ENCODE results near the gene ARHGEF16.

The ARHGEF16 gene

DNA sequence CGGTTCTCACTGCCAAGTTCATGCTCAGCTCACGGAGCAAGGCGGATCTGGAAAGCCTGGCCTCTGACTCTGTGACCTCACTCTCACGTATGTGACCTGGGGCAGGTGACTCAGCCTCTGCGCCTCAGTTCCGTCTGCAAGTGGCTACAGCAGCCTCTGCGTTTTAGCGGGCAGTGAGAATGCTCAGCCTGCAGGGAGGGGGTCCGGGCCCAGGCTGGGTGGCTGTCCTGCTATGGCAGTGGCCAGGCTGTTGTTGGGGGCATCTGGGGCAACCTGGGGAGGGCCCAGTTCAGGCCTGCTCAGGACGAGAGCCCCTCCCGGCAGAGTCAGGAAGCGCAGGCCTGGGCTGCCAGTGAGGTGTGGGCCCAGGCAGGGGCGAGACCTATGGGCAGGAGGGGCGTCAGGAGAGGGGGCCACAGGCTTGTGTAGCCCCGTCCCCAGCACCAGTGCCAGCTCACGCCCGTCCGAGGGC, 27.9 kb downstream of the ARHGEF16 start:
- no peak for DNase-seq (ENCODE audit: low read depth)

DNA sequence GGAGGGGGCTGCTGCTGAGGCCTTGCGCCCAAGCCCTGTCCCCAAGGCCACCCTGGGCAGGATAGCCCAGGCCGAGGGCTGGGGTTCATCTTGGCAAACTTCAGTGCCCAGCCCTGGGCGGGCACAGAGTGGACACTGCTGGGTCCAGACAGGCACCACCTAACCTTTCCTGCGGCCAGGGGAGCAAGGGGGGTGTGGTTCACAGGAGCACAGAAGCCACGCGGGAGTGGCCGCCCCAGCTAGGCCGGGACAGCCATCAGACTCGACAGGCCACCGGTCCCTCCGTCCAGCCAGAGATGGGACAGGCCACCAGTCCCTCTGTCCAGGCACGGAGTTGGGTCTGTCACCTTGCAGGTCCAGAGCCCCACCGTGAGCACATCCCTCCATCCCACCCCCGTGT, 28.9 kb downstream of the ARHGEF16 start:
- no peak for DNase-seq (ENCODE audit: low read depth)

DNA sequence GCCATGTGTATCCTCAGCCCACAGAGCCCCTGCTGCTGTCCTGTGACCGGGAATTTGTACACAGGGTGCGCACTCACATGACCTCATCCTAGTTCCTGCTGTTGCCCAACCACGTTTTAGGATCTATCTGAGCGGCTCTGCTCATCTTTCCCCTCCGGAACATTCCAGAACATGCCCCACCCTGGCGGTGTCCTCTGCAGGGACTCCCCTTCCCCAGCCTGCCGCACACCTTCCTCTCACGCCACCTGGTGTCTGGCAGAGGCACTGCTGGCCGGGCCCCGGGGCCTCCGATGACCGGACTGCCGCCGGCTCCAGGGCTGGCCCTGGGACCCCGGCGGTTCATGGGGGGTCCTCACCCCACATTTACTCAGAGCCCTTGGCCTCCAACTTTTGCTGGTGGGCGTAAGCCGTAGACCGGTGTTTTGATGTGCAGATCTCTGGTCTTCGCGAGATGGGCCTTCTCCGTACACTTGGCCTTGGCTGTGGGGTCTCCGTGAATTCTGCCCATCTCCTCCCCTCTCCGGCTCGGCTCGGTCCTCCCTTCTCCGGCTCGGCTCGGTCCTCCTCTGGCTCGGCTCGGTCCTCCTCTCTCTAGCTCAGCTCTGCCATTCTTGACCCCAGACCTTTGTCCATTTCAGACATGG, 29.5 kb downstream of the ARHGEF16 start:
- no peak for DNase-seq (ENCODE audit: low read depth)

DNA sequence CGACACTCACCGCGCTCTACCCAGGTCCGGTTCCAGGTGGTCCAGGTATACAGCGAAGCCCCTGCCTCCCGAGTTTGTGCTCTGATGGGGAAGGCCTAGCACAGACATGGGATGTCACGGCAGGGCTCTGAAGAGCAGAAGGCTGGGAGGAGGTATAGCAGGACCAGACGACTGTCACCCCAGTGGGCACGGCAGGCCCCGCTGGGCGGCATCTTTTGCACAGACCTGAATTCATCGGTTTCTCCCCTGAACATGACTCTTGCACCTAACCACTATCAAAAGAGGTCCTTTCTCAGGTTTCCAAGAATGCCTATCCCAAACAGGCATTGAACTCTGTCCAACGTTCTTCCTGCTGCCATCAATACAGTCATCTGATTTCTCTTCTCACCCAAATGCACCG, 30.6 kb downstream of the ARHGEF16 start:
- no peak for DNase-seq (ENCODE audit: low read depth)

DNA sequence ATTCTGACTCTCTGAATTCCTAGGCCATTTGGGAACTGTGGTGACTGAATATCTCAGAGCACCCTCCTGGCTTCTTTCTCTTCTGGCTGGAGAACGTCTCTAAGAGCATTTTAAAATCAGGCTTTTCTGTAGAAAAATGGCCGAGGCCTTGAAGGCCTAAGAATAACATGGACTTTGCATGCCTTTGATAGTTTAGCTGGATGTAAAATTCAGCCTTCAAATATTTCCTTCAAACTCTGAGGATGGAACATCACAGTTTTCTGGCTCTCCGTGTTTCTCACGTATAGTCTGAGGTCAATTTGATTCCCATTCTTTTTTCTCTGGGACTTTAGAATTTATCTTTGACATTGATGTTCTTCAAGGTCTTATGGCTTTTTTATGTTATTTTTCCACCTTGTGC, 34.0 kb downstream of the ARHGEF16 start:
- no peak for DNase-seq (ENCODE audit: low read depth)

DNA sequence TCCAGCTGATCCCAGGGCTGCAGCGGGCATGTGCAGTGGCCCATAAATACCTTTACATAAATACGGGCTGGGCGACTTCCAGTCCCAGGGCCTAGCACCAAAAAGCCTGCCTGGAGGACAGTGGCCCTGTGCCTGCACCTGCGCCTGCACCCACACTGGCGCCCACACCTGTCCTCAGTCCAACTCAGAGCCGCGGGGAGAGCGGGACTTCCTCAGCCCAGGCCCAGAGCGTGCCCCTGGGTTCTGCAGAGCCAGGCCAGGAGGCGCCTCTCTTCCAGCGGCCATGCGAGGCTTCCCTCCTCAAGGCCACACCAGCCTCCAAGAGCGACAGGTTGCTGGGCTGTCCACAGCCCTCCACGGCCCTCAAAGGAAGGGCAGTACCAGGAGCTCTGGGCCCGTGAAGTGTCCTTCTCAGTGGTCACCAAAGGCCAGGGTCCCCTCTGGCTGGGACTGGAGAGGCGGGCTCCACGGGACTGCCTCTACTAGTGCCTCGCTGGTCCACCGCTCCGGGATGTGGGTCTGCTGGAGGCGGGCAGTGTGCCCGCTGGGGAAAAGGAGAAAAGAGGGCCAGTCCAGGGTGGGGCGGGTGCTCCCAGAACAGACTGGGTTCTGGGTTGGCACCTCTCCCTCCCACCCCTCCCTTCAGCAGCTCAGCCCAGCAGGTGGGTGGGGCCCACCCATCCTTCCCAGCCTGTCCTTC, 35.7 kb downstream of the ARHGEF16 start:
- DNase-seq (ENCODE audit: low read depth) = no peak

DNA sequence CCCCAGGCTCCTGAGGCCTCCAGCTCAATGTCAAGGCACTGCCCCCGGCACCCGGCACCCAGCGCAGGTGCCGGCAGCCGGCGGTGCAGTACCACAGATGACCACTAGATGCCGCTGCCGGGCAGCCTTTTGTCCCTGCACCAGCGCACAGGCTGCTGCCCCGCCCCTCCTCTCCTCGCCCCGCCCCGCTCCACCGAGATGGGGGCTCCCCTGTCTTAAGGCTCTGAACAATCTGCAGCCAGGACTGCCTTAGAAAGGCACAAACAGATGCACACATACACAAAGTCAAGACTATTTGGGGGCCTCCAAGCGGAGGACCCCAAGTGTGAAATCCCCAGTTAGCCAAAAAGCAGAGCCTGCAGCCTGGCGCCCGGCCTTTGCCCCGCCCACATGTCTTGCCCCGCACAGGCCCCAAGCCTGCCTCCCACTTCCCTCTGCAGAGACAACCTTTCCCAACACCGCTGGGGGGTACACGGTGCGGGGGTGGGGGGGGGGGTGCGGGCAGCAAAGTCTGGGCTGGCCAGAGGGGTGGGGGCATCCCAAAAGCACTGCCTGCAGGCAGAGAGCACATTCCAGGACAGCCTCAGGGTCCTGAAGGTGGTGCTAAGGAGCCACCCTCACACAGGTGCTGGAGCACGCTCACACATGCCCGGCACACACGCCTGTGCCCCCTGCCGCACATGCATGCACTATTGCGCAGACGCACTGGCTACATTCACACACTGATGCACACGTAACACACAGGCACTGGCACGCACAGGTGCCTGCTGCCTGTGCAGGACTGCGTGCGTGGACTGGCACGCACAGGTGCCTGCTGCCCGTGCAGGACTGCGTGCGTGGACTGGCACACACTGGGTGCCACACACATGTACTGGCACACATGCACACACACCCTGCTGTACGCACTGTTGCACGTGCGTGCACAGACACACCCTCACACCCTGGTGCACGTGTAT, 37.1 kb downstream of the ARHGEF16 start:
- DNase-seq (ENCODE audit: low read depth) = no peak

DNA sequence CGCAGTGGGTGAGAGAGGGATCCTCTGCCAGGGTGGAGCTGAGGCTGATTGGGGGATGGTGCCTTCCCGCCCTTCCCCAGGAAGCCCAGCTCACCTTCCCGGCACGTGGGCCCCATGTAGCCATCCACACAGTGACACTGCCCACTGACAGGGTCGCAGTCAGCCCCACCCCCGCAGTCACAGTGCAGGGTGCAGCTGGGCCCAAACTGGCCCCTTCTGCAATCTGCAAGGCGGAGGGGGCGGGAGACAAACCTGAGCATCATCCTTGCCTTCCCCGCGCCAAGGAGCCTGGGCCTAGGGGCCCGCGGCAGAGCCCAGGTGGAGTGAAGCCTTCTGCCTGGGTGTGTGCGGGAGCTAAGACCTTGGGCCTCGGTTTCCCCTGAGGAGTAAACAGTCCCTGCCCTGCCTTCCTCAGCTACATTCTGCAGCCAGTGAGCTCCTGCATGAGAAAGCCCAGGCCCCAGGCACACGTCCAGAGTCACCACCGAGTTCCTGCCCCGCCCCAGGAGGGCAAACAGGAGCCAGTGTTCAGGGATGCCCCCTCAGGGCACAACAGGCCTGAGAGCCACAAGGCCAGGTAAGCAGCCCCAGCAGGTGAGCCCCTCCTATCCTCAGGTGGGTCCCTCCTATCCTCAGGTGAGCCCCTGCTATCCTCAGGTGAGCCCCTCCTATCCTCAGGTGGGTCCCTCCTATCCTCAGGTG, 38.2 kb downstream of the ARHGEF16 start:
- no peak for DNase-seq (ENCODE audit: low read depth)

DNA sequence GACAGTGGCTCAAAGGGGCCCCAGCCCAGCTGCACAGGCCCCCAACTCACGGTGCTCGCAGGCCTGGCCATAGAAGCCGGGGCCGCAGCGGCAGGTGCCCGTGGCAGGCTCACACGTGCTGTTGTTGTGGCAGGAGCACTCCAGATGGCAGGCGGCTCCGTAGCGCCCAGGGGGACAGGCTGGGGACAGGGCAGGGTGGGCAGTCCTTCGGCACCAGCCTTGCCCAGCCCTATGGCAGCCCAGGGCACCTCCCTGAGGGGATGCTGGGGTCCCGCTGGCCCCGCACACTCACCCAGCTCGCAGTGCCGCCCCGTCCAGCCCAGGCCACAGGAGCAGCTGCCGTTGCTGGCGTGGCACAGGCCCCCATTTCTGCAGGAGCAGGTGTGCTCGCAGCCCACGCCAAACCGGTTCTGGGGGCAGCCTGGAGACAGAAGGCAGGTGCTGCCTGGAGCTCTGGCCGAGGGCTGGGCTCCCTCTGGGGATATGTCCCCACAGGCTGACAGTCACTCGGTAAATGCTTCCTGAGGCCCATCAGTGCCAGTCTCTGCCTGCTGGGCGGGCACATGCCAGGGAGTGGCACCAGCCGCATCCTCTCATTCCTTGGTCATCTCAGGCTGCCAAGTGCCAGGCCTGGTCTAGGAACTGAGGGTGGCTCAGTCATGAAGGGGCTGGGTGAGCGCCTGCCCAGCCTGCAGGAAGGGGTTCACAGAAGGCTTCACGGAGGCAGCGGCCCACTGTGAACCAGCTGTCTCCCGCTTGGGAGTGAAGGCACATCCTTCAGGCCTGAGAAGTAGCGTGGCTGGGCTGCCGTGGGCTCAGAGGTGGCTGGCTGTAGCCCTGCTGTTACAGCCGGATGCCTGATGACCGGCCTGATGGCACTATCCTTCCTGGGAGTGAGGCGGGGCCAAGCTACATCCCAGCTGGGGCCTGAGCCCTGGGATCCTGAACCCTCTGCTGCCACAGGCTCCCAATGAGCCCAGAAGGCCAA, 40.1 kb downstream of the ARHGEF16 start:
- no peak for DNase-seq (ENCODE audit: low read depth)

DNA sequence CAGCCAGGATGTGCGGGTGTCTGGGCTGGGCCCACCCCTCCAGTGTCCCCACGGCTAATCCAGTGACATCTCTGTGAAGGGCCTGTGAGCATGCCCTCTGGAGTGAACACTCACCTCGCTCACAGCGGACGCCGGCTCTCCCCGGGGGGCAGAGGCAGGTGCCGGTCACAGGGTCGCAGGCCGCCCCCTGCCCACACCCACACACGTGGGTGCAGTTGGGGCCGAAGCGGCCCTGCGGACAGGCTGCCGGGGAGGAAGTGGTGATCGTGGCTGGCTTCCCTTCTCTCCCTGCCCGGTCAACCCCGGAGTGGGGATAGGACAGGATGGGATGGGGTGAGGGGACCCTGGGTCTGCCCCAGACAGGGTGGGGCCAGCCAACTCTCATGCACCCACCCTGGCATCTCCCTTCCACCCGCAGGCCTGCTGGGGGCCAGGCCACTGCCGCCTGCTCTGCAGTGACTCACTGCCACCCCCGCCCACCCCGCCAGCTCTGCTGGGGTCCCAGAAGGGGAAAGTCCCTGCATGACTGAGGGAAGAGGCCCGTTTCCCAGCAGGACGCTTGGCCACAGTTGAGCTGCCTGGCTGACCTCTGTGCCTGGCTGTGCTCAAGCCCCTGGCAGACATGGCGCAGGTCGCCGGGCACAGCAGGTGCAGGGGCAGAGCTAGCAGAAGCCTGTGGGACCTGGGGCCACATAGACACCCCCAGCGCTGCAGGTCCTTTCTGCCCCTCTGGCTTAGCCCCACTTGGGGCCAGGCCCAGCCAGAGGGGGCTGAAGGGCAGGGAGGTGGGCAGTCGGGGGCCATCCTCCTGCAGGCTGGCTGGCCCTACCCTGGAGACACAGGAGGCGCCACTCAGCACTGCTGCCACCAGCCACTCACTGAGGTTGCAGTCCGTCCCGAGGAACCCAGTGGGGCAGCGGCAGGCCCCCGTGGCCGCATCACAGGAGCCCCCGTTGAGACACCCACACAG, 41.6 kb downstream of the ARHGEF16 start:
- no peak for DNase-seq (ENCODE audit: low read depth)

DNA sequence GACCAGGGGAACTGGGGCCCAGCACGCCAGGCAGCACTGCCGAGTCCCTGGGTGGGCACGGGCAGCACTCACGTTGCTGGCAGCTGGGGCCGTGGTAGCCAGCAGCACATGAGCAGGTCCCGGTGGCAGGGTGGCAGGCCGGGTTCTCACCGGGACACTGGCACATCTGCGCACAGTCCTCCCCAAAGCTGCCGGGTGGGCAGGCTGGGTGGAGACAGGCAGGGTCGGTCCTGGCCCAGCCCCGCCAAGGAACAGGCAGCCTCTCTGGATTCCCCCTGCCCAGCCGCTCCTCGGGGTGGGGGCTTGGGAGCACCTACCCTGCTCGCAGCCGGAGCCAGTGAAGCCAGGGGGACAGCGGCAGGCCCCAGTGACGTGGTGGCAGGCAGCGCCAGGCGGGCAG, 42.5 kb downstream of the ARHGEF16 start:
- no peak for DNase-seq (ENCODE audit: low read depth)

DNA sequence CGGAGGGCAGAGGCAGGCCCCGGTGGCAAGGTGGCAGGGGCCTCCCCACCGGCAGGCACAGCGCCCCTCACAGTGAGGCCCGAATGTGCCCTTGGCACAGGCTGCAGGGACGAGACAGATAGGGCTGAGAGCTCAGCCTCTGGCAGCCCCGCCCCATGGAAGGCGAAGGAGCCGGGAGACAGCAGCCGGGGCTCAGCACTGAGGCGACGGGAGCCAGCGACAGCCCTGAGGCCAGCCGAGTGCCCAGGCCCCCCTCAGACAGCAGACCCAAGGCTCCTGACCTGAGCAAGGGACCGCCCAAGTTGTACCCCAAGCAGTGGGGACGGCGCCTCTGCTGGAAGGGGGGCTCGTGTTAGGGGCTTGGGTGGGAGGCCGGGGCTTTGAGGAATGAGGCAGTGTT, 43.1 kb downstream of the ARHGEF16 start:
- no peak for DNase-seq (ENCODE audit: low read depth)

DNA sequence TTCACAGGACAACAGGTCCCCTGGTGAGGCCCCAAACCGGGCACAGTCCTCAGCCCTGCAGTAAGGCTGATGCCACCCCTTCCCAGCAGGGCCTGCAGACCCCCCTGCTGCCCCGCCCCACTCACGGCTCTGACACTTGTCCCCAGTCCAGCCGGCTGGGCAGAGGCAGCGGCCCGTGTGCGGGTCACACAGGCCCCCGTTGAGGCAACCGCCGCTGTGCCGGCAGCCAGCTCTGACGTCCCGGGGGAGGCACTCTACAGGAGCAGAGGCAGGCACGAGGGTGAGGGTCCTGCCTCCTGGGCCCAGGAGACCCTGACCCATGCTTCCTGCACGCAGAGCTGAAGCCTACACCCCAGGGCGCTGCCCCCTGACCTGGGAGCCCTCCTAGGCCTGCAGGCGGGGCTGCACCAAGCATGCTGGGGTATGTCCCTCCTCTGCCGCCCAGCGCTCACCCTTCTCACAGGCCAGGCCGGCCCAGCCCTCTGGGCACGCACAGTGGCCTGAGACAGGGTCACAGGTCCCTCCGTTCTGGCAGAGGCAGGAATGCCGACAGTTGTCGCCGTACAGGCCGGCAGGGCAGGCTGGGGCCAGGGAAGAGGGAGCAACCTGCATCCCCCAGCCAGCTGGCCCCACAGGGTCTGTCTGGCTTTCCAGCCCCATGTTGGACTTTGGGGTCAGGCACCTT, 43.9 kb downstream of the ARHGEF16 start:
- no peak for DNase-seq (ENCODE audit: low read depth)

DNA sequence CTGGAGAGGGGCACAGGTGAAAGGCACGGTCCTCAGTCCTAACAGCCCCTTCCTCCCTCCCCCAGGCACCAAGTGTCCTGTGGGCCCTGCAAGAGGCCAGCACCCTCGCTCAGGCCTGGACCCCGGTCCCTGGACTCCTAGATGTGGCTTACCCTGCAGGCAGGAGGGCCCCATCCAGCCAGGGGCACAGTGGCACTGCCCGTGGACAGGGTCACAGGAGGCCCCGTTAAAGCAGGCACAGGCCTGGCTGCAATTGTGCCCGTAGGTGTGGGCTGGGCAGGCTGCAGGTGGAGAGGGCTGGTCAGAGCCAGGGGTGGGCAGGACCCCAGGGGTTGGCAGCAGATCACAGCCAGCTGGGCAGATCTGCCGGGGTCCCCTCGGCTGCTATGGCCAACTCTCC, 44.5 kb downstream of the ARHGEF16 start:
- DNase-seq (ENCODE audit: low read depth) = no peak

DNA sequence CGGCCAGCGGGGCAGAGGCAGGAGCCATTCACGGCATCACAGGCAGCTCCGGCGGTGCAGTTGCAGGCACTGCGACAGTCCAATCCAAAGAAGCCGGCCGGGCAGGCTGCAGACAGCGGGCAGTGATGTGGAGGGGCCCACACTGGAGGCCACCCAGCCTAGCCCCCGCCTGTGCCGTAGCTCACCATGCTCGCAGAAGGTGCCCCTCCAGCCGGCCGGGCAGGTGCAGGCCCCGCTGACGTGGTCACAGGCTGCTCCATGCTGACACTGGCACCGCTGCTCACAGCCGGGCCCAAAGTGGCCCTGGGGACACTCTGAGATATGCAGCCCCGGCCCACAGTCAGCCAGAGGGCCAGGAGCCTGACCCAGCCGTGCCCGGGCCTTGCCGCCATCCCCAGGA, 45.1 kb downstream of the ARHGEF16 start:
- DNase-seq (ENCODE audit: low read depth) = no peak

DNA sequence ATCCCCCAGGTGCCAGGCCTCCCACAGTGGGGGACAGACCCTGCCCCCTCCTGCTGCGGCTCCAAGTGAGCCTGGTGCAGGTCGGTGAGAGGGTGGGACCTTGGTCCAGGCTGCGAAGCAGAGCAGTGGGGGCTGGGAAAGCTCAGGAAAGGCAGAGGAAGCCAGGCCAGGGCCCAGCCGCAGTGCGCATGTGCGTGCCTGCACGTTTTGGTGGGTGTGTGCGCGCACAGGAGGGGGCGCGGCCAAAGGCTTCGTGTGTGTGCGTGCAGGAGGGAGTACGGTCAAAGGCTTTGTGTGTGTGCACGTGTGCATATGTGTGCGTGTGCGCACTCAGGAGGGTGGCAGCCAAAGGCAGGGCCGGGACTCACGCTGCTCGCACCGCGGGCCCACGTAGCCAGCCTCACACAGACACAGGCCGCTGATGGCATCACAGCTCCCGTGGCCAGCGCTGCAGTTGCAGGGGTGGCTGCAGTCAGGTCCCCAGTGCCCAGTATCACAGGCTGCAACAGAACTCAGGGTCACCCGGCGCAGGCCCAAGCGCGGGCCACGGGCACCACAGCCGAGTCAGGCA, 45.9 kb downstream of the ARHGEF16 start:
- no peak for DNase-seq (ENCODE audit: low read depth)

DNA sequence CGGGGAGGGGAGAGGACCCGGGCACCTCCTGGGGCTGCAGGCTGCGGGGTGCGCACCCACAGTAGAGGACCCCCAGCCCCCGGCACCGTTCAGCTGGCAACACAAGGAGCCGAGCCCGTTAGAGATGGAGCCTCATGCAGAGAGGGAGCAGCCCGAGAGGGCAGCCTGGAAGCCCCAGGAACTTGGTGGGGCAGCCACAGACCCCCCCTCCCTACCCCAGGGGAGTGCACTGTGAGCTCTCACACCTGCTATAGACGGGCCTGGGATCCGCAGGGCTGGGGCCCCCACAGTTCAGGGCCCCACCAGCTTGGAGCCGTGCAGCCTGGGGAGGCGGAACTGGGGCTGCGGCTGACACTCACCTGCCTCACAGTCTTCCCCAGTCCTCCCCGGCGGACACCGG, 47.0 kb downstream of the ARHGEF16 start:
- DNase-seq (ENCODE audit: low read depth) = no peak

DNA sequence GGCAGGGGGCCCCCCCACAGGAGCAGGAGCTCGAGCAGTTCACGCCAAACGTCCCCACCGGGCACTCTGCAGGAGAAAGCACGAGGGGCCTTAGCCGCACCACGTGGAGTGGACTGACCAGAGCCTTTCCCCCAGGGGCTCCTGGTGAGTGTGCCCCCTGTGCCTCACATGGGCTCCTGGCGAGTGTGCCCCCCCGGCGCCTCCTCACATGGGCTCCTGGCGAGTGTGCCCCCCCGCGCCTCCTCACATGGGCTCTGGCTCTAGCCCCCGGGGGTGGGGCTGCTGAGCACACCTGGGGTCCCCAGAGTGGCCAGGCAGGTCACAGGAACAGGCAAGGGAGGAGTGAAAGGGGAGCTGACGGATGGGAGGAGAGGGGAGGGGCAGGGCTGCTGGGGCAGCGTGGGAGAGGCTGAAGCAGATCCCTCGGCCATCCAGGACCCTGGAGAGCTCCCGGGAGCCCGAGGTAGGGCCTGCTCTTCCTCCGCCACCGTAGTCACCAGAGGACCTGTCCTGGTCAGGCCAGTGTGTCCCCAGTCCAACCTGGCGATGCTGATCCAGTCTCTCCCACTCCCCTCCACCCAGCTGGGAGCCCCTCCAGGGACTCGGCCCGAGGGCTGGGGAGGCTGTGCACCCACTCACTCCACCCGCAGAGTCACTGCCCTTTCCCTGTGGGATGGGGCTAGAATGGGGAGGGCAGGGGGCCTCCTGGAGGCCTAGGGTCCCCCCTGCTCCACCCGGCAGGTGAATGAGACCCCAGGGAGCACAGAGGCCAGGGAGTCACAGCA, 47.6 kb downstream of the ARHGEF16 start:
- no peak for DNase-seq (ENCODE audit: low read depth)
